ENCODE data around the gene SHROOM3. TPM values are rescaled to one million over a fixed set of nuclear protein-coding genes. Genes with fewer than 3 reads are reported as not detected.

Gene SHROOM3
- total and polyA plus RNA-seq, 10 donors = 0.37 to 23.9 (median 8.3) TPM

DNA sequence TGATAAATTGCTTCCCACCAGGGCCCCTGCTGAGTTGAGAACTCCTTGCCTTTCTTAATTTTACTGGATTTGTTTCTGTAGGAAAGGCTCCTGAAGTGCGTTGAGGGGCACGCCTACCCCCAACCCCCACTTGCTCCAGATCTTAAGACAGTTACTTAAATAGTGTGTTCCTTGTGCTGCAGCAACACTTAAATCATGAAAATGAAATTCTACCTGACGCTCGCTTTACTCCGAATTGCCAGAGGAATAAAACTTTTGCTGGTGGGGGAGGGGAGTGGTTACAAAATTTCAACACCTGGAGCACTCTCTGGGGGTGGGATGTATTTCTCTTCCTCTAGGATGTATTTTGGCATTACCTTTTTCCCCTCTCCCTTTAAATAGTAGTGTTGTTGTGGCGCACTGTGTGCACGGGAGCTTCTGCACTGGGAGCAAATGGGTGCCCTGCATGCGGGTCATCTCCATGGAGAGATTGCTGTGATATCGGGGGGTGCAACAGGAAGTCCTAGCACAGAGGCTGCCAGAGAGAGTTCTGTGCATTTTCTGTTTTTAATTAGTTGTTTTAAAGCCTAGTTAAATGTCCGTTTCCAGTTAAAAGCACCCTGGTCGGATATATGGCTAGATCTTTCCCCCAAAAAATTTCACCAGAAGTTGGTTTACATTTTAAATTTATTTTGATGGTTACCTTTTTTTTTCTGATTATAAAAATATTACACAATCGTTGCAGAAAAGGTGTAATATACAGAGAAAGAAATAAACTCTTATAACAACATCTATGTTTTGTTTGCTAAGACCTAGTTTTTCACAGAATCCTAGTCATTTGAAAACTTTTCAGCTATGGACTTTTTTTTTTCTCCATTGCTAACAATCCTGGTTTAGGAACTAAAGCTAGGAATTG is 255.2 kb downstream of the SHROOM3 start:
- TF ChIP-seq CTCF (IDR thresholded peaks at IDR 0.05 in 8 of 11, conservative IDR thresholded peaks at IDR 0.05 in 3 of 11) (no peak), POLR2A (IDR thresholded peaks at IDR 0.05) (no peak), POLR2AphosphoS5 (IDR thresholded peaks at IDR 0.05) (no peak)
- no peak for DNase-seq

DNA sequence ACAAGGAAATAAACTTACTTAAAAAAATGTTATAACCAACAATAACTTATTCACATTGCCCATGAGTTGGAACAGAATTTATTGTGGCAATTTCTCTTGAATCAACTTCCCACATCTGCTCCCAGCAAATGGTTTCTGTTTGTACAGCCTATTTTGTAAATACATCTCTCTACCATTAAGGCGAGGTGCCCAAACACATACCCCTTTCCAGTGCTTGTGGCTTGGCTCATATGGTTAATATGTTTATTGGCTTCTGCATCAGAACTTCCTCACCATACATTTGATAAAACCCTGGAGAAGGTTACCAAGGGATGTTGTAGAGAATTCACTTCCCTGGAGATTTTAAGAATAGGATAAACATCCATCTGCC is 255.9 kb downstream of the SHROOM3 start:
- TF ChIP-seq POLR2AphosphoS5 (IDR thresholded peaks at IDR 0.05) = no peak
- TF ChIP-seq CTCF (IDR thresholded peaks at IDR 0.05 in 8 of 11, conservative IDR thresholded peaks at IDR 0.05 in 3 of 11) = no peak
- no peak for TF ChIP-seq POLR2A (IDR thresholded peaks at IDR 0.05)
- Histone ChIP-seq H3K27ac (peak overlapping the region in 4 of 8 donors; percentile 11 to 81 (median 76)), H3K27me3 (replicated peaks in 1 of 7) (peaks cover 4 to 89% (median 41%) of the 10 kb centered on the region in 7 donors), H3K4me1 (peaks cover 3 to 24% (median 15%) of the 10 kb centered on the region in 6 donors), H3K4me3 (no peak overlapping the region), H3K9me3 (no peaks in the 10 kb centered on the region), H3K36me3 (no peaks in the 10 kb centered on the region)
- intact Hi-C loops (cut with DNase I; ENCODE audit: low total_unique reads) = no loop called here
- WGBS, 5 donors = 70 to 78% (median 74%) methylated on average over 1 of the region's 1 CpG
- no peak for DNase-seq

More for the DNA sequence above, 255.2 kb downstream of the SHROOM3 start:
- 9 to 13% (median 9%) methylated on average over 12 of the region's 12 CpGs for WGBS, 5 donors
- intact Hi-C loops (cut with DNase I; ENCODE audit: low total_unique reads) = no loop called here
- peak overlapping the region; percentile 36 to 81 (median 74) for H3K27ac ChIP-seq
- peaks cover 3 to 24% (median 15%) of the 10 kb centered on the region in 6 donors for H3K4me1 ChIP-seq
- no peaks in the 10 kb centered on the region for H3K36me3 ChIP-seq
- peak overlapping the region; percentile 20 to 69 (median 31) for H3K4me3 ChIP-seq
- no peaks in the 10 kb centered on the region for H3K9me3 ChIP-seq
- H3K27me3 ChIP-seq (replicated peaks in 1 of 7) = peaks cover 4 to 89% (median 42%) of the 10 kb centered on the region in 7 donors

- no peaks in the 10 kb centered on the region for H3K36me3 ChIP-seq
- peaks cover 3 to 24% (median 15%) of the 10 kb centered on the region in 6 donors for H3K4me1 ChIP-seq
- TF ChIP-seq POLR2AphosphoS5 (IDR thresholded peaks at IDR 0.05) = no peak
- no peak for DNase-seq
- 51 to 67% (median 56%) methylated on average over 5 of the region's 5 CpGs for WGBS, 5 donors
- H3K27me3 ChIP-seq (replicated peaks in 1 of 7) = peaks cover 4 to 91% (median 41%) of the 10 kb centered on the region in 7 donors
- intact Hi-C loops (cut with DNase I; ENCODE audit: low total_unique reads) = no loop called here
- H3K27ac ChIP-seq = peak overlapping the region in 1 of 8 donors; percentile 78
- no peaks in the 10 kb centered on the region for H3K9me3 ChIP-seq
- no peak overlapping the region for H3K4me3 ChIP-seq
Measured at GRCh38 chr4:76691807-76692582, 257.0 kb downstream of the SHROOM3 start.

DNA sequence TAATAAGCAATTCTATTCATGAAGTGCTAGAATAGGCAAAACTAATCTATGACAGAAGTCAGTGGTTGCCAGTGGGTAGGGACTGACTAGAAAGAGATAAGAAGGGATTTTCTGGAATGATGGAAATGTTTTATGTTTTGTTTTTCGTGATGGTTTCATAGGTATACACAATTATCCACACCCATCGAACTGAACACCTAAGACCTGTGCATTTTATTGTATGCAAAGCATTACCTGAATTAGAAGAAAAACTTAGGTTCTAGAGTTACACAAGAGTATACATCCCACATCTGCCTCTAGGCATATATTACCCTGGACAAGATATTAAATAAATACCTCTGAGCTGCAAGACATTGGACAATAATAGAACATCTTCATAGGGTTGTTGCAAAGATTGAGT is 257.7 kb downstream of the SHROOM3 start:
- H3K36me3 ChIP-seq = no peaks in the 10 kb centered on the region
- no peak overlapping the region for H3K4me3 ChIP-seq
- intact Hi-C loops (cut with DNase I; ENCODE audit: low total_unique reads) = no loop called here
- peaks cover 4 to 83% (median 40%) of the 10 kb centered on the region in 7 donors for H3K27me3 ChIP-seq (replicated peaks in 1 of 7)
- no peak for DNase-seq
- no peak overlapping the region for H3K27ac ChIP-seq
- H3K4me1 ChIP-seq = peaks cover 3 to 24% (median 15%) of the 10 kb centered on the region in 6 donors
- no peaks in the 10 kb centered on the region for H3K9me3 ChIP-seq
- TF ChIP-seq CTCF (IDR thresholded peaks at IDR 0.05 in 8 of 11, conservative IDR thresholded peaks at IDR 0.05 in 3 of 11) (no peak), POLR2AphosphoS5 (IDR thresholded peaks at IDR 0.05) (no peak), POLR2A (IDR thresholded peaks at IDR 0.05) (no peak)
- 80 to 95% (median 85%) methylated on average over 2 of the region's 2 CpGs for WGBS, 5 donors
